Lower leg skin (tissue), 4 donors: ENCODE results near the gene SPG21. TPM values are rescaled to one million over a fixed set of nuclear protein-coding genes. Genes with fewer than 3 reads are reported as not detected.

Experiments used
- DNase-seq, 2 donors: peaks; one replicate each; pipeline ENCODE4 v3.0.0-alpha.2; 2019; ENCODE audit warnings: low spot score in 2 of 2
- H3K4me3 ChIP-seq: fragments of 200-600 bp; sonication (generic); 2 replicates; pipeline ENCODE4 v1.5.1; 2017; ENCODE audit warnings: mild to moderate bottlenecking, low read depth; ENCODE audit not compliant: poor library complexity, severe bottlenecking
- CTCF ChIP-seq, 3 donors: fragments of 450-650 bp; IDR thresholded peaks; one replicate each; pipeline ENCODE4 v1.5.1; 2016; ENCODE audit warnings: antibody characterized with exemption in 3 of 3, mild to moderate bottlenecking in 3 of 3, moderate library complexity in 2 of 3
- POLR2A ChIP-seq, 2 donors: fragments of 450-650 bp; IDR thresholded peaks; one replicate each; pipeline ENCODE4 v1.6.1; 2016 to 2017; ENCODE audit warnings: antibody characterized with exemption in 2 of 2, mild to moderate bottlenecking in 1 of 2, moderate library complexity in 1 of 2
- WGBS, 2 donors: methylation state at CpG; one replicate each; pipeline ENCODE4 v1.1.5; 2018; 5-methylcytosine and 5-hydroxymethylcytosine counted together
- intact Hi-C: fragments of 100-400 bp; cut with DNase I; formaldehyde crosslinking; loops from one replicate; pipeline ENCODE4 v1.15.0; 2023; ENCODE audit warnings: low total_unique reads
- total RNA-seq, 4 donors: library from RNA; depleted of rRNA; stranded (reverse); fragments of >200 nt; gene quantifications; one replicate each; pipeline ENCODE4 v1.1.0, GENCODE V29; 2016

SPG21 gene
- total RNA-seq, 4 donors from 2014 or later = 54.3 to 93.1 (median 76.6) TPM

GRCh38 chr15:64959128-64959527, 30.6 kb downstream of the SPG21 start:
- DNase-seq = no peak
- no peak for TF ChIP-seq CTCF (IDR thresholded peaks at IDR 0.05)
- TF ChIP-seq POLR2A (IDR thresholded peaks at IDR 0.05) = no peak
- intact Hi-C loops = no loop called here
- 95 to 97% methylated on average over 9 of the region's 9 CpGs for WGBS, 2 donors
- no peak overlapping the region for H3K4me3 ChIP-seq

- TF ChIP-seq POLR2A (IDR thresholded peaks at IDR 0.05) (no peak), CTCF (IDR thresholded peaks at IDR 0.05) (no peak)
- no peak overlapping the region for H3K4me3 ChIP-seq
- no peak for DNase-seq
- 85 to 96% methylated on average over 2 of the region's 3 CpGs for WGBS, 2 donors
- intact Hi-C loops = no loop called here
These were observed 35.3 kb downstream of the SPG21 start for GRCh38 chr15:64954395-64954794.

GRCh38 chr15:64951777-64952418, 37.8 kb downstream of the SPG21 start:
- no peak for DNase-seq
- WGBS, 2 donors = 97 to 100% methylated on average over 2 of the region's 2 CpGs
- intact Hi-C loops = no loop called here
- TF ChIP-seq CTCF (IDR thresholded peaks at IDR 0.05) = no peak
- no peak for TF ChIP-seq POLR2A (IDR thresholded peaks at IDR 0.05)
- no peak overlapping the region for H3K4me3 ChIP-seq

GRCh38 chr15:64950888-64951287, 38.8 kb downstream of the SPG21 start:
- no peak overlapping the region for H3K4me3 ChIP-seq
- no peak for DNase-seq
- WGBS, 2 donors = 57 to 58% methylated on average over 6 of the region's 6 CpGs
- intact Hi-C loops = no loop called here
- TF ChIP-seq CTCF (IDR thresholded peaks at IDR 0.05) = no peak
- no peak for TF ChIP-seq POLR2A (IDR thresholded peaks at IDR 0.05)

GRCh38 chr15:64949383-64950186, 40.1 kb downstream of the SPG21 start:
- TF ChIP-seq POLR2A (IDR thresholded peaks at IDR 0.05) (no peak), CTCF (IDR thresholded peaks at IDR 0.05) (no peak)
- intact Hi-C loops = no loop called here
- WGBS, 2 donors = 88 to 94% methylated on average over 11 of the region's 11 CpGs
- H3K4me3 ChIP-seq = no peak overlapping the region
- no peak for DNase-seq
